GM21529 (cell line): ENCODE data around the gene KIF2C.
"Not testable (repeated sequence)": the region's sequence is repeated elsewhere in the genome, so short reads cannot be mapped to it uniquely, and the experiment has no call there.

Experiments used
- ATAC-seq: cut with Tn5 transposase; IDR thresholded peaks from one replicate; pipeline ENCODE4 v1.9.1; 2021; ENCODE audit not compliant: unreplicated experiment

The KIF2C gene

DNA sequence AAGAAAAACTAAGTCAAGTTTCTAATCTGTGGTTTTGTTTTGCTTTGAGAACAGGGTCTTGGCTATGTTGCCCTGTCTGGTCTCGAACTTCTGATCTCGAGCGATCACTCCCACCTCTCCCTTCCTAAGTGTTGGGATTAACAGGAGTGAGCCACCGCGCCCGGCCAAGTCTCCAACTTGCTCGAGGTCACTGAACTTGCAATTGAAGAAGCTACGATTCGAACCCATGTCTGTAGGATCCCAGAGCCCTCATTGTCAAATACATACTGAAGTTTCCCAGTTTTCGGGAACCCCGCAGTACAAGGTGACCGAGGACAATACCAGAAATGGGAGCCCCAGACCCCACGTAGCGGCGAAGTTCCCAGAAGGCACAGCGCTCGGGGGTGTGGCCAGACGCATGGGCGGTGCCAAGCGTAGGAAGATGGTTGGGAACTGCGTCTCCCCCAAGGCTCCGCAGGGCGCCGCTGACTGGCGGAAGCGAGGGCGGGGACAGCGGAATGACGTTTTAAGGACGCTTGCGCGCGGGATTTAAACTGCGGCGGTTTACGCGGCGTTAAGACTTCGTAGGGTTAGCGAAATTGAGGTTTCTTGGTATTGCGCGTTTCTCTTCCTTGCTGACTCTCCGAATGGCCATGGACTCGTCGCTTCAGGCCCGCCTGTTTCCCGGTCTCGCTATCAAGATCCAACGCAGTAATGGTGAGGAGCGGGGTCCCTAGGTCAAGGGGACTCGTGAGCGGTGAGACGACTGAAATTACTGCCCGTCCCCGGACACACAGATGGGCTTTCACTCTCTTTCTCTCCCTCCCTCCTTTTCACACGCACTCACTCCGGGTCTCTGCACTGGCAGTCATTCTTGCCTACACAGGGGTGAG lies at the start of gene KIF2C:
TSS of gene KIF2C (plus strand) at position 531 of the 872 bp plus-strand sequence. CDS start at position 627, 96 bp downstream.
- ATAC-seq = peak; percentile 98

DNA sequence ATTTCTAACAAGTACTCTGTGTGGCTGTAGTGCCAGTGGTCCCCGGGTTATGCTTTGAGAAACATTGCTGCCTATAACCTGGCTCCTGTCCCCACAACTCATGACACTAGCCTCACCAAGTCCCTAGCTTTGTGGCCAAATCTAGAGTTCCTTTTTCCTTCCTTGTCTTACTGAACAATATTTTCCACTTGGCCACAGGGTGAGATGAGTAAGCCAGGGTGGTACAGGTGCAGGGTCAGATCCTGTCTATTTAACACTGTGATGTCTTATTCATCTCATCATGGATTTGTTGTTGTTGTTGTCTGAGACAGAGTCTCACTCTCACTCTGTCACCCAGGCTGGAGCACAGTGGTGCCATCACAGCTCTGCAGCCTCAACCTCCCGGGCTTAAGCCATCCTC lies 46.5 kb upstream of the KIF2C start:
- no peak for ATAC-seq

DNA sequence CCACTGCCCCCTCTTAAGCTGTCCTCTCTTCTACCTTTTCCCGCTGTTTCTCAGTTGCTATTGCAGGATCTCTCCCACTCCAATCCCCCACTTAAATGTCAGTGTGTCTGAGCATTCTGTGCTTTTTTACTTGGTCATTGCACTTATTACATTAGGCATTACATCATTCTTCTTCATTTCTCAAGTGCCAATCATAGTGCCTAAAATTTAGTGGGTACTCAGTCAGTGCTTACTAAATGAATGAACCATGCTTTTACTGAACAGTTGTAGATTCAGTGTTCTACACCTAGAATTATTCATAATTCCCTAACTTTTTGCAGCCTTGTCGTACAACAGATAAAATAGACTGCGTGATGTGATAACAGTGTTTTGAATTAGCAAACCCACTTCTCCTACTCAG lies 45.7 kb upstream of the KIF2C start:
- ATAC-seq = no peak

DNA sequence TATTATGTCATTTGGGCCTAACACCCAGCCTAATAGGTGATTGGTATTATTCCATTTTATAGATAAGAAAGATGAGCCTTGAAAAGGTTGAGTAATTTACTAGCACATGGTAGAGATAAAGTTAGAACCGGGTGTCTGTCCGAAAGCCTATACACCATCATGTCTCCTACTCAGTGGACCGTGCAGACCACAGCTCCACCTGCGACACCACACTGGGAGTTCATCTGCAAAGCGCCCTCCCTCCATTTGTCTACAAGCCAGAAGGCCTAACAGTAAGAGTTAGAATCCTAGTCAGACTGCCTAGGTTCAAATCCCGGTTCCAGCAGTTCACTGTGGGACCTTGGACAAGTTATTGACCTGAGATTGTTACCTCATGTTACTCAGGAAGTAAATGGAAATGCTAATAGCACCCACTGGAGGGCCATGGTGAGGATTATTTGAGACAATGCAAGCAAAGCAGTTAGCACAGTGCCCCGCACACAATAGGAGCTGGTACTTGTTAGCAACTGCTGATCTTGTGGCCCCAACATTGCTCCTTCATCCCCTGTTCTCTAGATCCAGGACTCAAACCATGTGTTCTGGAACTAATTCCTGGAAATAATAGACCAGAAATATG lies 44.7 kb upstream of the KIF2C start:
- ATAC-seq = peak; percentile 60

DNA sequence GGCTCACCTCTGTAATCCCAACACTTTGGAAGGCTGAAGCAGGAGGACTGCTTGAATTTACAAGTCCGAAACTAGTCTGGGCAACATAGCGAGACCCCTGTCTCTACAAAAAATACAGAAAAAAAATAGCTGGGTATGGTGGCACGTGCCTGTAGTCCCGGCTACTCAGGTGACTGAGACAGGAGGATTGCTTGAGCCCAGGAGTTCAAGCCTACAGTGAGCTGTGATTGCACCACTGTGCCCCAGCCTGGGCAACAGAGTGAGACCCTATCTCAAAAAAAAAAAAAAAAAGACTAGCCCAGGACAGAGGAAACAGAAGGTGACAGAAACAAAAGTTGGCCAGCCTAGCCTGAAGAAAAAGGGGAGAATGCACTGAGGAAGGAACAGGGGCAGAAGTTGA lies 44.0 kb upstream of the KIF2C start:
- no peak for ATAC-seq

DNA sequence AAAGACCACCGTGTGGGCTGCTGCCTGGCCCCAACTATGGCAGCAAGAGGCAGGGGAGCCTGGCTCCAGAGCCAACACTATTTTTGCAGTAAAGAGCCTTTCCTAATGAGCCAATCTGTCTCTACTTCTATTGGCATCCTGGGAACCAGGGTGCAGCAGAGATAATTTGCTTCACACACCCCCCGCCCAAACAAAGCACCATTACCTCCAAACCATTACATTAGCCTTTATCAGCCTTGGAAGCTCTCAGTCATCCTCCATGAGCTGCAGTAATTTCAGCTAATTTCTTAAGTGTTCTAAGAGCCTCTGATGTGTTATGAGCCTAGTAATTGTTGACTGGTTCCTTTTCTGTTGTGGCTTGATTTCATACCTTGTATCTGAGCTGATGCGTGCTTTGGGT lies 43.5 kb upstream of the KIF2C start:
- no peak for ATAC-seq

DNA sequence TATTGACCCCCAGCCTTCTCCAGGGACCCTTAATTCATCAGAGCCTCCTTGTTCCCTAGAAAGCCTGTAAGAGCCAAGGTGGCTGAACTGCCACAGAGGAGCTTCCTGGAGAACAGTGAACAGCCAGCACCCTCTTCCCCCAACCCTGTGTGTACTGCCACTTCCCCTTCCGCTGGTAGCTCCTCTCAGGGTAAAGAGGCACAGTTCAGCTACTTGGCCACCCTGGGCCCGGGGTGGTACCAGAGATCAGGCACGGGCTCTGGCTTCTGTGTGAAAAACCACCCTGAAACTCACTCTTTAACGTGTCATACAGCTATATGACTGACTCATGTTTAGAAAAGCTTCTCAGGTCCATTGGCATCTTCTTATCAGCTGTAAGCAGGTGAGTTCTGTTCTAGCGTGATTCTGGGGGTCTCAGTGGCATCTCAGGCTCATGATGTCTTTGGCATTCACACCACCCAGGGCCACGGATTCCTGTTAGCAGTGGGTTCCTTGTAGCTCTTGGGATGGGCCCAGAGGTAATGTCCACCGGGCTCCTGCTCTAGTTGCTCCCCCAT lies 42.8 kb upstream of the KIF2C start:
- ATAC-seq = peak; percentile 46

DNA sequence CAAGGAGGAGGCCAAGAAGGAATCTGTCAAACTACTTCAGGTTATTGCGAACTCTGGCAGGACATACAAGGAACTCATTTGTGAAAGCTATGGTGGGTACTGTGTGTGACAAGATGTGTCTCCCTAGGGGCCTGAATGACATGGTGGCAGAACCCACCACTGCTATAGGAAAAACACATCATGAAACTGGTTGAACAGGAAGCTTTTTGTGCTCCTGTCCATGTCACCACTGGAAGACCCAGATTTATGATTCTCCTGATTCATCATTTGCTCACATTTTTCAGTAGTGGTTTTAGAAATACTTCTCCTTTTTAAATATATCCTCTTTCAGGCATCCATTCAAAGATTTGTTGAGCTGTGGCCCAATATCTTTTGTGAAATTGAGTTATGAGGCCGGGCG lies 41.5 kb upstream of the KIF2C start:
- no peak for ATAC-seq

DNA sequence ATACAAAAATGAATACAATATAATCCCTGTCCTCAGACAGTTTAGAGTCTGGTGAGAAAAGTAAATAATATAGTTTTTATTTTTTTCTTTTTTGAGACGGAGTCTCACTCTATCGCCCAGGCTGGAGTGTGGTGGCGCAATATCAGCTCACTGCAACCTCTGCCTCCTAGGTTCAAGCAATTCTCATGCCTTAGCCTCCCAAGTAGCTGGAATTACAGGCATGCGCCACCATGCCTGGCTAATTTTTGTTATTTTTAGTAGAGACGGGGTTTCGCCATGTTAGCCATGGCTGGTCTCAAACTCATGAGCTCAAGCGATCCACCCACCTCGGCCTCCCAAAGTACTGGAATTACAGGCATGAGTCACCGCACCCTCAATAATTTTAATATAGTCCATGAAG lies 40.3 kb upstream of the KIF2C start:
- ATAC-seq = not testable (repeated sequence)

DNA sequence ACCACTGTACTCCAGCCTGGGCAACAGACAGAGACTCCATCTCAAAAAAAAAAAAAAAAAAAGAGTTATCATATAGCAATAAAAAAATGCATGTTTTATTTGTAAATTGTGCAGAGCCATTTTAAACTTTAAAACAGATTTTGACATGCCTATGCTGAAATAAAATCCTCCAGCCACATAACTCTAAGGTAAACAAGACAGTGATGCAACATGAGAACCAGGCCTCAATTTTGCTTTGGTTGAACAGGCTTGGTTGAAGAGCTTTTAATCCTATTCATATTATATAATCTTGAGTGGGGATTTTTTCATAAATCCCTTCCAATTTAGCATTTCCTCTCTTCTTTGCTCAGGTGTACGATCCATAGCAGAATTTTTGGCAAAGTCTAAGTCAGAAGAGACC lies 39.1 kb upstream of the KIF2C start:
- no peak for ATAC-seq

DNA sequence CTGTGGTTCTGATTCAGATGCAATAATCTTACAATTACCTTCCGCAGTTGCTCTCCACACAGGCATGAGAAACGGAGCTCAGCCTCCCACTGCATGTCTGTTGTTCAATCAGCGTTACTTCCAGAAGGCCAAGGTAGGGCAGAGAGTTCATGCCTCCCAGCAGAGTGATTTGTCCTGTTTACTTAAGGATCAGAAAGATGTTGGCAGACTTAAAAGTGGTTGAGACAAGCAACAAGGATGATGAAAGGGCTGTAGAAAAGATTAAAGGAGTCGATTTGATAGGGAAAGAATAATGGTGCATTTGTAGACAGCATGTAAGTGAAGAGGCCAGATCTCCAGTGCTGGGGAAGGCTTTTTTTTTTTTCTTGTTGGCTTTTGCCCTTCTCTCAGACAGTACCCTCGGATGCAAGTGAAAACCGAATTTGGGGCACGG lies 38.5 kb upstream of the KIF2C start:
- no peak for ATAC-seq

DNA sequence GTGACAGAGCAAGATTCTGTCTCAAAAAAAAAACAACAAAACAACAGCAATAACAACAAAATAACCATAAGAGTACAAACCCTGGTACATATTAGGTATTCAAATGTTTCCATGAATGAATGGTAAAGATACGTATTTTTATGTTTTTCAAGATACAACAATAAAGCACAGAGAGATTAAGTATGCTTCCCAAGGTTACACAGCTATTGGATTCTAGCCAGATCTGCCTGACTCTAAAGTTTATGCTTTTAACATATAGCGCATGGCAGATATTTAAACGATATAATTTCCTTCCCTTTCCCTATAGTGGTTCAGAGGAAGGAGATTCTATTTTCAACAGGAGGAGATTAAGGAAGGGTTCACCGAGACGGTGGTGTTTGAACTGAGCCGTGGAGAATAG lies 34.2 kb upstream of the KIF2C start:
- no peak for ATAC-seq

DNA sequence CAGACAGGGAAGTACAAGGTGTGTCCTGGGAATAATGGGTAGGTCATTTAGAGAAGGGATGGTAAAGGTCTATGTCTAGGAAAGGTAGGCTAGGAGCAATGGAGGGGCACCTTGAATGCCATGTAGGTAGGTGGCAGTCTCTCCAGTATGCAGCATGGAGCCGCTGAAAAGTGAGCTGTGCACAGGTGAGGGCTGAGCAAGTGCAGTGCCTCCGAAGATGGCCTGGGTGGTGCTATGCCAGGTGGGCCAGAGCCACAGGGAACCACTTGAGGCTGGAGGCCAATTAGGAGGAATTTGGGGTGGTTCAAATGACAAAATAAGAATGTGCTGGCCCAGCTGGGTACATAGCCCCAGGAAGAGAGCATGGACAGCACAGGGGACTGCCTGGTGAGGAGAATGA lies 33.7 kb upstream of the KIF2C start:
- ATAC-seq = no peak

DNA sequence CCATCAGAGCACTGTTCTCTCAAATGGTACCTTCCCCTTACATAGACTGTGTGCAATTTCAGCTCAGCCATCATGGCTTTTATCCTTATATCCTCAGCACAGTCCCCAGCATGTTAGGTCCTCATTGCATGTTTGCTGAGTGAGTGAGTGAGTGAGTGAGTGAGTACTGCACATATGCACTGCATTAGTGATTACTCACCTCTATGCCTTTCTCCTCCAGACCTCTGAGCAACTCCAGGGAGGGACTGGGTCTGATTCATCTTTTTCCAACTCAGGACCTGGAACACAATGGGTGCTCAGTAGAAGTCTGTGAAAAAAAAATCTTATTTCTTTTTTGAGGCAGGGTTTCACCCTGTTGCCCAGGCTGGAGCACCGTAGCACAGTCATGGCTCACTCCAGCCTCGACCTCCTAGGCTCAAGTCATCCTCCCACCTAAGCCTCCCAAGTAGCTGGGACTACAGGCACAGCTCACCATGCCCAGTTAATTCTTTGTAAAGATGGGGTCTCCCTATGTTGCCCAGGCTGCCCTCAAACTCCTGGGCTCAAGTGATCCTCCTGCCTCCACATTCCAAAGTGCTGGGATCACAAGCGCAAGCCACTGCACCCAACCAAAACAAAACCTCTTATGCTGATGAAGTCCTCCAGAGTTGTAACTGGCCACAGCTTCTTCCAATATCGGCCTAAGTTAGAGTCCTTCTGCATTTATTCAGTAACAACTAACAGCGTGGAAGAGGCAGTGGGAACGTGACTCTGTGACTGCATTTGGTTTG lies 32.3 kb upstream of the KIF2C start:
- ATAC-seq = no peak

DNA sequence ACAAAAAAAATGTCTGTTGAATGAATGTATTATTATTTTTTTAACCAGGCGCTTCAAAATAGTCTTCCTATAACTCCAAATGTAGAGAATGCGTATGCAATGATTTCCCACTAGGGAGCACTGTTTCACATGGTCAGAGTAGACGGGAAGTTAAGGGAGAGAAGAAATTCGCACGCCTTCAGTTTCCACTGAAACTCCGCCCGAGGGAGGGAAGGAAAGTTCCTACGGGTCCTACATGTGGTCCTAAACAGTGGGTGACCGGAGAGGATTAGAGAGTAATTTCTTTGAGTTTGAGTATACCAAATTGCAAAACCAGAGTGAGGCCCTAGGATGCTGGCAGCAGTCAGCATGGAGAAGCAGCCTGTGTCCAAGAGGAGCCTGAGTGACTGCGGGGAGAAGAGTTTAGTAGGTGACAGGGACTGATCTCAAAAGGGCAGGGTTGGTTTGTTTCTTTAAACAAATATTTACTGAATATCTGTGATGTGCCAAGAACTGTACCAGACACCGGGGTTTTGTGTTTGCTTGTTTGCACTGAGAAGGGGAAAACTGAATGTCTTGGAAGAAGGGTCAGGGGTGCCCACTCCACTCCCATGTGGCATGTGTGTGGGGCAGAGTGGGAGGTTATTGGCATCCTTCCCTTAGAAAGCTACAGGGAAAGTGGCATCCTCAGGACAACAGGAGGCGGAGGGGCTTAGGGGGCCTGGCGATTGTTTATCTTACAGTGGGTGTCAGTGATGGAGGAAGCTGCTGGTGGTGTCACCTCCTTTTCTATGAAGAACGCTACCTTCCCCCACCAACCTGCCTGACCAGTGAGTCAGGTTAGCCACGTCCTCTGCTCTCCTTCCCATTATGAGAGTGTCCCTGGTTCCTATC lies 31.4 kb upstream of the KIF2C start:
- no peak for ATAC-seq

DNA sequence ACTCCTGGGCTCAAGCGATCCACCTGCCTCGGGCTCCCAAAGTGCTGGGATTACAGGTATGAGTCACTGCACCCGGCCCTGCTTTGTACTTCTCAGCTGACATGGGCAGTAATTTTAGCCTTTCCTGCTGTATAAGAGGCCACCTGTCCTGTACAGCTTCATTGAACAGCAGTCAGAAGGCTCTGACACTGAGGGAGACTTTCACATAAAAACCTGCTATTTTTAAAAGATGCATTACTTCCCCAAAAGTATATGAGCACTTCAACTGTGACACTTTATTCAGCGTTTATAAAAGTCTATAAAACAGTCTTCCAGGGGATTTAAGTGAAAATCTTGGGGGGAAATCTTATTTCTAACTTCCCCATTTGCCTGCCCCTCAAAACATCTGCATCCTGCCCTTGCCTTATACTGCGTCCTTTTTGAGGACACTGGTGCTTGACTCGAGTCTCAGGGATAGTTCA lies 26.3 kb upstream of the KIF2C start:
- peak; percentile 72 for ATAC-seq

DNA sequence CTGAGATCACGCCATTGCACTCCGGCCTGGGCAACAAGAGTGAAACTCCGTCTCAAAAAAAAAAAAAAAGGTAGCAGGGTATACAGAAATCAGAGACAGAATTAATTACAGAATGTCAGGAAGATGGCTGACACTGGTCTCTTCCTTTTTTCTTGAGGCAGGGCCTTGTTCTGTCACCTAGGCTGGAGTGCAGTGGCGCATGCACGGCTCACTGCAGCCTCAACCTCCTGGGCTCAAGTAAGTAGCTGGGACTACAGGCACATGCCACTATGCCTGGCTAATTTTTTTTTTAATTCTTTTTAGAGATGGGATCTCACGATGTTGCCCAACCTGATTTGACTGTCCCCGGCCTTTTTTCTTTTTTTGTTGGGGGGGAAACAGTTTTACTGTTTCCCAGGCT lies 25.1 kb upstream of the KIF2C start:
- no peak for ATAC-seq

DNA sequence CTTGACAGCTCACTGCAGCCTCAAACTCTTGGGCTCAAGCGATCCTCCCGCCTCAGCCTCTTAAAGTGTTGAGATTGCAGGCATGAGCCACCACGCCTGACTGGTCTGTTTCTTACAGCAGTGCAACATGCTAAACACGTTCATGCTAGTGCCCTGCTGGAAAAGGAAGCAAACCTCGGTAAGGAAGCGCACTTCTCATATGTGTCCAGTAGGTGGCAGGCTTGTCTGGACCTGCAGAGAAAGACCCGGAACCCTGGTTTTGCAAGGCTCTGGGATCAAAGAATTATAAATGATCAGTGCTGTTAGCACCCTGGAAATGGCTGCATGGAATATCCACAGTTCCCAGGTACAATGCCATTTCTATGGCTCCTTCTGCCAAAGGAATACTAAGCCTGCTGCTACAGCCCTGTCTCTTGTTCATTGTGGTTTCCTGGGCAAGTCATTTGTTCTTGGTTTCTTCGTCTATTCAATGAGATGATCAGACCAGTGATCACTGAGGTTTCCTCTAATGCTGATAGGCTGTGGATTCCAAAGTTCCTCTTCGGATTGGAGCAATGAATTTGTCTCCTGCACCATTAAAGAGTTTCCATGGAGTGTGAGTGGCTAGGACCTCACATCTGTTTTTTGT lies 24.6 kb upstream of the KIF2C start:
- no peak for ATAC-seq

DNA sequence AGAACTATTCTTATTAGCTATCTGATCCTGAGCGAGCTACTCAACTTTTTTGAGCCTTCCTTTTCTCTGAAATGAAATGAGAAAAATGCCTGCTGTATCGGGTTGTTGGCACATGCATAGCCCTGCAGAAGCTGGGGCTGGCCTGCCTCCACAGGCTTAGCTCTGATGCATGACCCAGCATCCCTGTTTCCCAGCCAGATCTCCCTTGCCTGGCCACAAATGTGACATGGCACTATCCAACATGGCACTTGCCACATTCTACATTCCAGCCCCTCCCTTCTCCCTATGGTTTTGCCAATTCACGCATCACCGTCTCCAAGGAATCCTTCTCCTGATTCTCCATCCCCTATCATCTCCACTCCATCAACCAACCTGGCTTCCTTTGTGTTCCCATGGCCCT lies 22.5 kb upstream of the KIF2C start:
- ATAC-seq = no peak

DNA sequence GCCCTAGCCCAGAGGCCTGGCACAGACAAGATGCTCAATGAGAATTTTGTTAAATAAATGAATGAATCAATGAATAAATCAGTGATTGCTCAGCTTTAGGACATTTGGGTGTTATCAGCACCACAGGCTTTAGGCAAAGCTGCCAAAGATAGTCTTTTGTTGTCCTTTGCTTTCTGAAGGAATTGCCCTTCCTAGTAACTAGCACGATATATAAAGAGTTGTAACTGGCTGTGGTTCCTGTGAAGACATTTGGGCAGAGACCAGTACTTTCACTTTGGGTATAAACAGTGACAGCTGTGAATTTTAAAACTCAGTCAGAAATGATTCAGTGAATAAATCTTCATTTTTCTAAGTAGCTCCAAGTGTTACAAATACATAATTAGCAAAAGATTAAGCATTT lies 22.0 kb upstream of the KIF2C start:
- ATAC-seq = no peak
